ENCODE data around the gene GALNT4.

GRCh38 chr12:89477633-89478279 lies 46.8 kb downstream of the GALNT4 start:
- TF ChIP-seq POLR2A (IDR thresholded peaks at IDR 0.05; ENCODE audit: low read depth, low read length) (no peak), CTCF (IDR thresholded peaks at IDR 0.05 in 2 of 3, conservative IDR thresholded peaks at IDR 0.05 in 1 of 3; ENCODE audit: control insufficient read depth in 2 of 3, extremely low read depth in 1 of 3, insufficient read depth in 1 of 3, low read depth in 3 of 3, low read length in 3 of 3) (0 out of 6 replicates have a peak, but pooled peaks of 1 of the 3 experiments have one; percentile 5), NR2C1 (IDR thresholded peaks at IDR 0.05) (no peak), EZH2 (IDR thresholded peaks at IDR 0.05; ENCODE audit: borderline replicate concordance, control insufficient read depth, low read depth, low read length) (no peak), MLLT1 (IDR thresholded peaks at IDR 0.05) (no peak), CHD2 (IDR thresholded peaks at IDR 0.05; ENCODE audit: borderline replicate concordance, low read depth, low read length) (no peak), CHD1 (IDR thresholded peaks at IDR 0.05; ENCODE audit: low read depth, low read length) (no peak)
